ENCODE measurements around the gene KRTAP5-6.

GRCh38 chr11:1707751-1708150 is 10.8 kb downstream of the KRTAP5-6 start:
- no peak for TF ChIP-seq EZH2 (IDR thresholded peaks at IDR 0.05; ENCODE audit: borderline replicate concordance, low read length)
- no peak for TF ChIP-seq CTCF (conservative IDR thresholded peaks at IDR 0.05 in 1 of 2, IDR thresholded peaks at IDR 0.05 in 1 of 2; ENCODE audit: extremely low read depth in 1 of 2, insufficient read depth in 1 of 2, low read depth in 1 of 2, low read length in 2 of 2)
